WI38 (cell line): ENCODE data around the gene CACNG5.

Experiments
- H3K4me3 ChIP-seq: 2 replicates; pipeline ENCODE4 v1.5.1; 2011; ENCODE audit warnings: low read depth, mild to moderate bottlenecking, control low read depth, low read length
- CTCF ChIP-seq: IDR thresholded peaks from 2 replicates; pipeline ENCODE4 v1.5.1; 2012; ENCODE audit warnings: low read depth, mild to moderate bottlenecking, control low read depth, low read length

CACNG5 gene

GRCh38 chr17:66833201-66833600 is 1.7 kb upstream of the CACNG5 start:
- no peak overlapping the region for H3K4me3 ChIP-seq
- TF ChIP-seq CTCF = no peak

- no peak overlapping the region for H3K4me3 ChIP-seq
- no peak for TF ChIP-seq CTCF
Measured at GRCh38 chr17:66834426-66834918, 445 bp upstream of the CACNG5 start.

GRCh38 chr17:66835476-66835875 is 559 bp downstream of the CACNG5 start:
- no peak overlapping the region for H3K4me3 ChIP-seq
- TF ChIP-seq CTCF = no peak

GRCh38 chr17:66836063-66837005 is 1.4 kb downstream of the CACNG5 start:
- TF ChIP-seq CTCF = no peak
- no peak overlapping the region for H3K4me3 ChIP-seq

- no peak for TF ChIP-seq CTCF
- no peak overlapping the region for H3K4me3 ChIP-seq
Measured at GRCh38 chr17:66837226-66837625, 2.3 kb downstream of the CACNG5 start.

GRCh38 chr17:66837885-66838665 is 3.2 kb downstream of the CACNG5 start:
- no peak for TF ChIP-seq CTCF
- no peak overlapping the region for H3K4me3 ChIP-seq
